HUDEP-2 (cell line): ENCODE results near the gene TENT4B.
"Not testable (repeated sequence)": the region's sequence is repeated elsewhere in the genome, so short reads cannot be mapped to it uniquely, and the experiment has no call there.

Source experiments
- DNase-seq, 76 experiments: peaks; one replicate each; lab custom pipeline; 2025; ENCODE audit not compliant: unreplicated experiment in 76 of 76; lab: John Stamatoyannopoulos, UW

The TENT4B gene

DNA sequence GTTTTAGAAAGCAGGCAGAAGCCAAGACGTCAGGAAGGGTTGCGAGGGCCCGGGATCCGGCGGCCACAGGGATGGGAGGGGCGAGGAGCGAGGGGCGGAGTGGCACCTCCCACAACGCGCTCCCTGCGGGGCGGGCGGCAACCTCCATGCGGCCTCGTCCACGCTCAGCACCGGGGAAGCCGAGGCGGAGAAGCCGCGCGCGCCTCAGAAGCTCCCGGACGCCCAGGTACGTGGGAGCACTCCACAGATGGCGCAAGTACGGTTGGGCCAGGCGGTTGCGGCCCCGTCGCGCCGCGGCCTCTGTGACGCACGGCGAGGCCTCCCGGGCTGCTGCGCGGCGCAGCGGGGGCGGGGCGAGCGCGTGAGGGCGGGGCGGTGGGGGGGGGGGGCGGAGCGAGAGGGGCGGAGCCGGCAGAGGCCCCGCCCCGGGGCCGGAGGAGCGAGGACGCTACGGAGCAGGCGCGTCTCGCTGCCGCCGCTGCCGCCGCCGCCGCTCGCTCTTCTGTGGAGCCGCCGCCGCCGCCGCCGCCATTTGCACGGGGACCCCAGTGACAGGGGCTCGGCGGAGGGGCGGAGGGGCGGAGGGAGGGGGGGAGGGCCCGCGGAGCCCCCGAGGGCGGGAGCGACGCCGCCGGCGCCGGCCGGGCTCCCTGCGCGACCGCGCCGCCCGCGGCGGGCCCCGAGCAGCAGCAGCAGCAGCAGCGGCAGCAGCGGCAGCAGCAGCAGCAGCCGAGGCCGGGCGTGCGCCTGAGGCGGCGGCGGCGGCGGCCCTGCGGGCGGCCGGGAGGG, at the start of gene TENT4B:
TENT4B (plus strand) TSS at position 500 of the 789 bp plus-strand sequence. CDS start 316 bp downstream, outside the sequence.
- DNase-seq: peak in 72 of 76 experiments; percentile 13 to 93 (median 73)

DNA sequence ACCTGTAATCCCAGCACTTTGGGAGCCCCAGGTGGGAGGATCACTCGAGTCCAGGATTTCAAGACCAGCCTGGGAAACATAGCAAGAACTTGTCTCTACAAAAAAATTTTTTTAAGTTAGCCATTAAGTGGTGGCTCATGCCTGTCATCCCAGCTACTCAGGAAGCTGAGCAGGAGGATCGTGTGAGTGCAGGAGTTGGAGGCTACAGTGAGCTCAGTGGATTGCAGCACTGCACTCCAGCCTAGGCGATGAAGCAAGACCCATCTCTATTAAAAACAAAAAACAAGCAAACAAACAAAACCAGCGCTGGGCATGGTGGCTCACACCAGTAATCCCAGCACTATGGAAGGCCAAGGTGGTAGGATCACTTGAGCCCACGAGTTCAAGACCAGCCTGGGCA, 49.3 kb upstream of the TENT4B start:
- no peak for DNase-seq

- DNase-seq: no peak
Observed at GRCh38 chr16:50114357-50115129, 38.6 kb upstream of the TENT4B start.

DNA sequence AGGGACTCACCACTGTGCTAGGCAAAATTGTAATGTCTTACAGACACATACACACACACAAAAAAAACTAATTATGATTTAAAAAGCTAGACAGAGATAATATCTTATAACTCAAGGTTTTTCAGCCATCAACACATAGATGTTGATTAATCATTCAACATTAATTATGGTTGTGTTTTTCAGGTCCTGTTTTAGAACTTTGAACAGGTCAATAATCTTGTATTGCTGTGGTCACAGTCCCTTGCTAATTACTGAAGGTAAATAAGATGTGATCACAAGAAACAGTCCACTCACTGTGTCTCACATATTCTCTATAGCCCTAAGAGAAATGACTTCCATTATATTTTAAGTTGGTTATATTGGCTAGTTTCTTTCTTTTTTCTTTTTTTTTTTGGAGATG, 32.4 kb upstream of the TENT4B start:
- DNase-seq: no peak

- peak in 1 of 76 experiments; percentile 12 for DNase-seq
Observed at GRCh38 chr16:50121278-50121677, 31.8 kb upstream of the TENT4B start.

DNA sequence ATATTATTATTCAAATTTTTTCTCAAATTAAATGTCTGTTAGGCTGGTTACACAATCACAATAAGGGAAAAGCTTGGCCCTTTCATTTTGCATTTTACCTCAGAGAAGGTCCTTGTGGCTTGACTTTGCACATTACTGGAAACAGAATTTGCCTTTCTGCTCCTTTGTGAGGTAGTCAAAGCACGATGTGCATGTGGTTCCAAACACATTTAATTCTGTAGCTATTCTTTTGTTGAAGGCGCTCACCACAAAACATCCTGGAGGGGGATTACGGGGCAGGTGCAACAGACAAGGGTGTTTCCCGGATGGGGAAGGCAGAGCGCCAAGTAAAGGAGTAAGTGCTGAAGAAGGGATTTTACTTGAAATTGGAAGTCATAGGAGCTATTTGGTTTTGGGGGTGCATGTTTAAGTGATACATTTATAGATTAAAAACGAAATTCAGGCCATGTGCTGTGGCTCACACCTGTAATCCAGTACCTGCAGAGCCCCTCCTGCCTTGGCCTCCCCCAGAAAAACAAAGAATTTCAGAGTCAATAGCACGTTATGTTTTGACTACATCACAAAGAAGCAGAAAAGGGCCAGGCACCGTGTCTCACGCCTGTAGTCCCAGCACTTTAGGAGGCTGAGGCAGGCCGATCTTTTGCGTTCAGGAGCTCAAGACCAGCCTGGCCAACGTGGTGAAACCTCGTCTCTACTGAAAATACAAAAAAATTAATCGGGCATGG, 31.2 kb upstream of the TENT4B start:
- DNase-seq: no peak

DNA sequence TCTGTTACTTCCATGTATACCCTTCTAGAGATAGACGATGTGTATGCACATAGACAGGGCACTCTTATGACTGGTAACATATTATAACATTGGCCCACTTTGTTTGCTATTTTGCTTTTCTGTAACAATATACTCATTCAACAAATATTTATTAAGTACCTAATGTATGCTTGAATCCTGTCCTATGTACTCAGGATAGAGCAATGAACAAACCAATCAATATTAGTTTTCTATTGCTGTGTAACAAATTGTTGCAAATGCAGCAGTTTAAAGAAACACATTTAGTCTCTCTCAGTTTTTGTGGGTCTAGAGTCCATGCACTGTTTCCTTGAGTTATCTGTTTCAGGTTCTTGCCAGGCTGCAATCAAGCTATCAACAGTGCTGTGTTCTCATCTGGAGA, 29.7 kb upstream of the TENT4B start:
- no peak for DNase-seq

GRCh38 chr16:50124769-50125168, 28.3 kb upstream of the TENT4B start:
- no peak for DNase-seq

DNA sequence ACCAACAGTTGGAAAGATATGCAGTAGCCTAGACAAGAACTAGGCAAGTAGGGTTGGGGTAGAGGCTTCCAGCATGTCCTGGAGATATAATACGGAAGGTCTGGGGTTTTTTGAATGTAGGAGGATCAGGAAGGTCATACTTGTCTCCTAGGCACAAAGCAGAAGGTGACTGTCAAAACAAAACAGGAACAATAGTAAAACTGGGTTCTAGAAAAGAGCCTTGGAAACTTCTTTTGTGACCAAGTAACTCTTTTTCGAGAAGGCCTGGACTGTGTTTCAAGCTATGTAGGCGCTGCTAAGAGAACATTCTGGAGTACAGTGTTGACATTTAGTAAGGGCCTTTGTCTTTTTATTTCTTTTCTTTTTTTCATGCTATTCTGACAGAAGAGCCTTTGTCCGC, 26.9 kb upstream of the TENT4B start:
- no peak for DNase-seq

DNA sequence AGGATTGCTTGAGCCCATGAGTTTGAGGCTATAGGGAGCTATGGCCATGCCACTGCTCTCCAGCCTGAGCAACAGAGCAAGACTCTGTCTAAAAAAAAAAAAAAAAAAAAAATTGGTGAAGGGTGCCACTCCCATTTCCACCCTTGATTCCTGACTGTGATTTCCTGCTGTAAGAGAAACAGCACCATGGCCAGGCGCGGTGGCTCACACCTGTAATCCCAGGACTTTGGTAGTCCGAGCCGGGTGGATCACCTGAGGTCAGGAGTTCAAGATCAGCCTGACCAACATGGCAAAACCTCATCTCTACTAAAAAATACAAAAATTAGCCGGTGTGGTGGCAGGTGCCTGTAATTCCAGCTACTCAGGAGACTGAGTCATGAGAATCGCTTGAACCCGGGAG, 20.5 kb upstream of the TENT4B start:
- DNase-seq: not testable (repeated sequence)

GRCh38 chr16:50133214-50133613, 19.9 kb upstream of the TENT4B start:
- no peak for DNase-seq

DNA sequence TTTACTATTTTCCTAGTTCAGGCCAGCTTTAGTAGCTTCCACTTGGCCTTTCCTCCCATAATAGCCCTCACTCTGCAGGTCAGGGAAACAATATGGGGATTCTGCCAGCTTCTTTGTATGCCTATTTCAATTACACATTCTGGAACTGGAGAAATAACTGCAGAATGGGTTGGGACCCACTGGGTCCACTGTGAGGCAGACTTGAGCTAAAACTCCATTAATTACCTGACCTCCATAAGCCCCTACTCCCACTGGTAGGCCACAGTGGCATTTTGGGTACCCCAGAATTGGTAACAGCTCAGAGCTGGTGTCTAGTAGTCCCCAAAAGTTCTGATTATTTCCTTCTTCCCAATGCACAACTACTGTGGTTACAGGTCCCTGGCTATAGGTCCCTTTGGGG, 16.7 kb upstream of the TENT4B start:
- no peak for DNase-seq

DNA sequence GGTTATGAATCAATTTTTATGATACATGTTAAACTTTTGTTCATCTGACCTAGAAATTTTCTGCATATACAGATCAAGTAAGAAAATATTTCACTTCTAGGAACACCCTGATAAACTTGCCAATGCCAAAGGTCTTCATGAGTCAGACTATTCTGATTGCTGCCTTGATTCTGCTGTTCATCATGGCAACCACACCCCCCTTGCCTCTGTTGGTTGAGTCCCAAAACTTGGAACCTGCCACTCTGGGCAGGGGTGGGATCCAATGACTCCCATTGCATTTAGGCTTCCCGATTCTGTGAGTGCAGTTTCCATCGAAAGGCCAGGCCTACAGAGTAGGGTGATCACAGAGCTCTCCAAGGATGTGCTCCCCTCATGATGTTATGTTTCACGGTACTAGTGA, 15.8 kb upstream of the TENT4B start:
- DNase-seq: no peak

DNA sequence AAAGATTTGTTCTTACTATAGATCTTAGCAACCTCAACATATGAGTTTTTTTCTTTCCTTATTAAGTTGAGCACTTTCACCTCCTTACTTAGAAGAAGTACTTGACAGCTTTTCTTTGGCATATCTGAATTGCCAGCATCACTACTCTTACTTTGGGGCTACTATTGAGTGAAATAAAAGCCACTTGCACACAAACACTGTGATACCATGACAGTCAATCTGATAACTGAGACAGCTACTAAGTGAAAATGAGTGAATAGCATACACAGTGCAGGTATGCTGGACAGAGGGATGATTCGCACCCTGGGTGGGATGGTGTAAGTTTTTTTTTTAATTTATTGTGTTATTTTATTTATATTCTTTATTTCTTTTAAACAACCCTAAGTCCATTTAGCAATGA, 13.5 kb upstream of the TENT4B start:
- DNase-seq: no peak

GRCh38 chr16:50144211-50144610, 8.9 kb upstream of the TENT4B start:
- DNase-seq: no peak

DNA sequence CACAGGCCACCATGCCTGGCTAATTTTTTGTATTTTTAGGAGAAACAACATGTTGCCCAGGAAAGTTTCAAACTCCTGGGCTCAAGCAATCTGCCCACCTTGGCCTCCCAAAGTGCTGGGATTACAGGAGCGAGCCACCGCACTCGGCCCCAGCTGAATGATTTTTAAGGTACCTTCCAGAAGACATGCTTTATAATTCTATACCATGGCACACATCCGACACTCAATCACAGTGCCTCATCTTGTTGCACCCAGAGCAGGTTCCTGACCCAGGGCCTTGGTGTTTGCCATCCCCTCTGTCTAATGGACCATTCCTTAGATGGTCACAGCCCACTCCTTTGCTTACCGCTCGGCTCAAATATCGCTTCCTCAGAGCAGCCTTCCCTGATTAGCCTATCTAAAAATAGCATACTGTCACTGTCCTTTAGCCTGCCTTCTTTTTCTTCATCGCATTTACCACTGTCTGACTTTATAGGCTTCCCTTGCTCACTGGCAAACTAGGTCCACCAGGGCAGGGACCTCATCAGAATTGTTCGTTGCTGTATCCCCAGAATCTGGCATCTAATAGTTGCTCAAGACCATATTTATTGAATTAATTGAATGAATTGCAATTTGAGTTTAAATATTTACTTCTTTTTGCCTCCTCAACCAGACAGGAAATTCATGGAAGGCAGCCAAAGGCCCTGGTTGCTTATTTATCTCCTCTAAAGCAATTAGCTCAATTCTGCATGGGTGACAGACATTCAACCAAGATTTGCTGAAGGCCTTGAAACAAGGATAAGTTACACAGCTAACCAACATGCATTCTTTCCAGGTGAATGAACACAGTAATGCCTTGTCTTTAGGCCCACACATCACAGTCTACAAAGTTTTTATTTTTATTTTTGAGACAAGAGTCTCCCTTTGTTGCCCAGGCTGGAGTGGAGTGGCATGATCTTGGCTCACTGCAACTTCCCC, 6.3 kb upstream of the TENT4B start:
- no peak for DNase-seq

DNA sequence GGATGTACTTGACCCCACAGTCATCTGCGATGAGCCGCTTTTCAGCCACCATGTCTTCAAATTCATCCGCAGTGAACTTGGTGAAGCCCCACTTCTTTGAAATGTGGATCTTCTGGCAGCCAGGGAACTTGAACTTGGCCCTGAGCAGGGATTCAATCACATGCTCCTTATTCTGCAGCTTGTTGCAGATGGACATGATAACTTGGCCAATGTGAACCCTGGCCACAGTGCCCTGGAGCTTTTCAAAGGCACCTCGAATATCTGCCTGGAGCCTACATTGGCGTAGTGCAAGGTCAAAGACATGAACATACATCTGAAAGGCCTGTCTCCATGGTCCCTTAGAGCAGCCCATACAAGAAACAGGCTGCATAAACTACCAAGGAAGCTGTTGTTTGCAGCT, 1.8 kb upstream of the TENT4B start:
- DNase-seq: no peak

DNA sequence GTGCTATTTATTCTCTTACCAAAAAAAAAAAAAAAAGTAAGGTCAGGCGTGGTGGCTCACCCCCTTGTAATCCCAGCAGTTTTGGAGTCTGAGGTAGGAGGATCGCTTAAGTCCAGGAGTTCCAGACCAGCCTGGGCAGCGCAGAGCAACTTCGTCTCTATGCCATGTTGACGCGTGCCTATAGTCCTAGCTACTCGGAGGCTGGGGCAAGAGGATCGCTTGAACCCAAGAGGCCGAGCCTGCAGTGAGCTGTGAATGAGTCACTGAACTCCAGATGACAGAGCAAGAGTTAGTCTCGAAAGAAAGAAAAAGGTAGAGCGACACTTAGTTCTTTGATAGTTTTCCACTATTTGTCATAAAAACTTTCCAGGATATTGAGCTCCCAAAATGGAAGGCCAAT, 1.4 kb upstream of the TENT4B start:
- no peak for DNase-seq

DNA sequence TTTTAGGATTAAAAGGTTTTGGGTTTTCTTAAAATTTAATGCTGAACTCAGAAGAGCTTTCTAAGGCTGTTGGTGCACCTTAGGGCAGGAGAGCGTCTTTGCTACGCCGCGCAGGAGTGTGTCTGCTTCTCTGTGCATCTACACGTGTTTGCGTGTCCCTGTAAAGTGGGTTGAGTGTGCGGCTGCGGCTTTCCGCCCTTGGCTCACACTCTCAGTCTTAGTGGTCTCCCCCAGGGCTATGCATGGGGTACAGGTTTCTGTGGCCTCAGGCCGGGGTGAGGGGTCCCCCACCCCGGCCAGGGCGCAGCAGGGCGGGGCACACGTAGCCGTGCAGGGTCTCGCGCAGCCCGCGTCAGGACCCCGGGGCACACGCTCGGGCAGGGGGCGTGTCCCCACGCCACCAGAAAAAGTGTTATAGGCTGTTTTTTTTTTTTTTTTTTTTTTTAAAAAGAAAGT, 727 bp upstream of the TENT4B start:
- DNase-seq: peak in 11 of 76 experiments; percentile 12 to 56 (median 42)
